ENCODE results near the gene LMF1.

The LMF1 gene

GRCh38 chr16:876523-877241 lies 94.1 kb downstream of the LMF1 start:
- no peak for DNase-seq

- no peak for DNase-seq
These were observed 94.8 kb downstream of the LMF1 start for GRCh38 chr16:876041-876335.

GRCh38 chr16:875182-876040 lies 95.4 kb downstream of the LMF1 start:
- DNase-seq, result no peak

- DNase-seq, result no peak
These were observed 96.2 kb downstream of the LMF1 start for GRCh38 chr16:874366-875181.

GRCh38 chr16:873889-874288 lies 96.9 kb downstream of the LMF1 start:
- DNase-seq, result no peak

GRCh38 chr16:873243-873661 lies 97.5 kb downstream of the LMF1 start:
- DNase-seq, result no peak

GRCh38 chr16:872436-873242 lies 98.1 kb downstream of the LMF1 start:
- no peak for DNase-seq

GRCh38 chr16:871562-872345 lies 99.0 kb downstream of the LMF1 start:
- DNase-seq, result no peak

- no peak for DNase-seq
These were observed 99.8 kb downstream of the LMF1 start for GRCh38 chr16:870856-871561.

- DNase-seq, result no peak
These were observed 100.8 kb downstream of the LMF1 start for GRCh38 chr16:869823-870641.

GRCh38 chr16:868846-869822 lies 101.7 kb downstream of the LMF1 start:
- DNase-seq, result no peak

GRCh38 chr16:868386-868755 lies 102.4 kb downstream of the LMF1 start:
- DNase-seq, result no peak

- no peak for DNase-seq
These were observed 103.1 kb downstream of the LMF1 start for GRCh38 chr16:867421-868385.

- no peak for DNase-seq
These were observed 104.4 kb downstream of the LMF1 start for GRCh38 chr16:866252-866896.

- DNase-seq, result no peak
These were observed 105.8 kb downstream of the LMF1 start for GRCh38 chr16:865026-865425.

- no peak for DNase-seq
These were observed 109.3 kb downstream of the LMF1 start for GRCh38 chr16:861446-861845.

GRCh38 chr16:860891-861290 lies 109.9 kb downstream of the LMF1 start:
- no peak for DNase-seq

Data from NCI-H146 (cell line).